Effector memory CD8-positive, alpha-beta T cell (primary cell): ENCODE results near the gene DNAJC9.

Source experiments
- ATAC-seq: fragments of 150-1000 bp; cut with Tn5 transposase; replicated peaks from 2 replicates; pipeline ENCODE4 v1.10.0; 2021; ENCODE audit warnings: mild to moderate bottlenecking, moderate library complexity
- DNase-seq, 3 experiments: peaks; one replicate each; pipeline ENCODE4 v3.0.0; 2021
- H3K27ac Mint-ChIP-seq, 2 donors: one replicate each; pipeline ENCODE4 v1.8.0; 2022; ENCODE audit warnings: mild to moderate bottlenecking in 2 of 2, mixed read lengths in 2 of 2, moderate library complexity in 2 of 2
- H3K27me3 Mint-ChIP-seq, 2 donors: one replicate each; pipeline ENCODE4 v1.8.0; 2022; ENCODE audit warnings: mixed read lengths in 2 of 2
- H3K36me3 Mint-ChIP-seq: one replicate; pipeline ENCODE4 v1.8.0; 2022; ENCODE audit warnings: mild to moderate bottlenecking, moderate library complexity, mixed read lengths; ENCODE audit not compliant: insufficient read depth
- H3K4me1 Mint-ChIP-seq, 2 donors: one replicate each; pipeline ENCODE4 v1.8.0; 2022; ENCODE audit warnings: low read depth in 2 of 2, mixed read lengths in 2 of 2
- H3K4me3 Mint-ChIP-seq, 2 donors: one replicate each; pipeline ENCODE4 v1.8.0; 2022; ENCODE audit warnings: mild to moderate bottlenecking in 2 of 2, mixed read lengths in 2 of 2, moderate library complexity in 2 of 2
- H3K9me3 Mint-ChIP-seq, 2 donors: one replicate each; pipeline ENCODE4 v1.8.0; 2022; ENCODE audit warnings: mixed read lengths in 2 of 2

Gene DNAJC9

DNA sequence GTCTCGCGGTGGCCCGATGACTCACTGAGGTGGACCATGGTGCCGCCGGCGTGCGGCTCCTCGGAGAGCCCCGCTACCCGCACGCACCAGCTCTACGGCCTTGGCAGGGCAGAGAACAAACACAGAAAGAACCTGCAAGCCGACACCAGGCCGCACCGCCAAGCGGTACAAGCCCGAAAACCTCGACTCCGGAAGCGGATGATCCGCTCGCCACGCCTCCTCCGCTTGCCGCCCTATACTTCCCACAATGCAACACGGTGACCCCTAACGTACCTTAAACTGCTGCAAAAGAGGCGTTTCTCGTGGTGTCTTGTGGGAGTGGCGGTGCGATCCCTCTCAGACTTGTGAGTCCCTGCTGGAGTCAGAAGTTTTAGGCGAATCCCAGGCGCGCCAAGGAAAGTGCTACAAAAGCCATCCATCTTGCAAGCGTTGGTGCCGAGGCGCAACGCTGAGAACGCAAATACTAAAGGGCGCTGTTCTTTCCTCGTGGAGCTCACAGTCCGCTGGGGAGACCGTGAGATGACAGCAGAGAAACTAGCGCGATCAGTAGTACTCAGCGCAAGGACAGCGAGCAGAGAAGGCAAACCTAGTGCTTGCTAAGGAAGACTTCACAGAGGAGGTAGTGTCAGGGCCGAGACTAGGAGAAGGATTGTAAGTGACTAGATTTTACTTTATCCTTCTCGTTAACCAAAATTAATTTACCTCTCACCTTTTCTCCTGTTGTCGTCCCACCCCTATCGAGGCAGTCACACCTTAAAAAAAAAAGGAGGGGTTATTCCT is 5.6 kb upstream of the DNAJC9 start, which contains the start of gene MRPS16:
Gene MRPS16, minus strand, starts transcription at position 200 of the 780 bp plus-strand sequence. Its CDS starts 162 bp downstream, at position 38.
- Mint-ChIP-seq H3K4me3 (peak within 1 kb of the TSS; percentile 98 to 99), H3K4me1 (peaks cover 19% of the 10 kb centered on the region in 2 donors), H3K36me3 (peaks cover 42% of the 10 kb centered on the region), H3K9me3 (no peaks in the 10 kb centered on the region), H3K27ac (peak within 1 kb of the TSS; percentile 96), H3K27me3 (no peaks in the 10 kb centered on the region)
- peak; percentile 92 to 95 (median 92) for DNase-seq
- ATAC-seq: peak; percentile 89

DNA sequence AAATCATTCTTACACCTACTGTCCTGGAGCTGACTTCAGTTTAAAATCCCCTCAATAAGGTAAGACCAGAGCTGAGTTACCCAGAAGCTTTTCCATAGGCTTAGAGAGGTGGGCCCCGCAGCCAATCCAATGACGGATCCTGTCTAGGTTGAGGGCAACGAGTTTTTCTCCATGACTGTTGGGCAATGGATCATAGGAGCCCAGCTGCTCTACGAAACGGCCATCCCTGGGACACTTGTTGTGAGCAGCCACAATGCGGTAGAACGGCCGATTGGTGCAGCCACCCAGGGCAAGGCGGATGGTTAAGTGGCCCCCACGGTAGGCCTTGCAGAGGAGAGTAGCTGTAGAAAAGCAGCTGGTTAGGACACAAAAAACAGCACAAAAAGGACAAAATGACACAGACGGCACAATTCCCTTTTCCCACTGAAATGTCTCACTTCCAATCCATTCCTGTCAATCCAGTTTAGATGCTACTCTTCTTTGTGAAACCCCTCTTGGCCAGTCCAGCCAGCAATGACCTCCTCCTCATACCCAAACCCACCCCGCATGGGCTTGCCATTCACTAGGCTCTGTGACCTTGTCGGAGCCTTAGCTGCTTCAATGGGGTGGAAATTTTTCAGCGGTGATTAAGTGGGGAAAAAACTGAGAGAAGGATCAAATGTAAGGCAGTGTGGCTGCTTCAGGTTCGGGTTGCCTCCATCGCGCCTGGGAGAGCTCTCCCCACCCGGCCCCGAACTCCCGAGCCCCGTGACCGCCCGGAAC is 4.8 kb upstream of the DNAJC9 start:
- DNase-seq: no peak
- H3K4me1 Mint-ChIP-seq: peaks cover 24% of the 10 kb centered on the region in 2 donors
- peaks cover 49% of the 10 kb centered on the region for H3K36me3 Mint-ChIP-seq

DNA sequence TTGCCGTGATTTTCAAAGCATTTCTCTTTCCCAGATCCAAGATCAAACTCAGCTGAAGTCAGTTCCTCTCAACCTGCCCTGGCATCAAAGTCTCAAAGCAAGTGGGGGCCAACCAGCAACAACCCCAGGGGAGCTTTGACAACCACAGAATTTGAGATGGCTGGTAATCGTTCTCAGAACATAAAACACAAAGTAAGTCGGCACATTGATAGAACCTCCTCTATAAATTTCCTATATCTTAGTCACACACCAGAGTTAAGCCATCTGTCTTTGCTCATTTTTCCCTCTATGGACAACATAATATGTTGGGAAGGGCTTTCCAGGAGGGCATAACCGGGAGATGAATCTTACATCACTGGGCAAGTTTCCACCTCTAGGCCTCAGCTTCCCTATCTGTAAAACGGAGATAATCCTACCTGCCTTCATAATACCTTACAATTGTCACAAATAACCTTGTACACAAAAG is 1.2 kb upstream of the DNAJC9 start:
- Mint-ChIP-seq H3K4me3 (no peak overlapping the region), H3K27me3 (no peaks in the 10 kb centered on the region), H3K27ac (peak overlapping the region in 1 of 2 donors; percentile 92), H3K9me3 (no peaks in the 10 kb centered on the region), H3K36me3 (peaks cover 73% of the 10 kb centered on the region), H3K4me1 (peaks cover 38 to 49% of the 10 kb centered on the region in 2 donors)
- ATAC-seq: no peak
- no peak for DNase-seq

More for the DNA sequence above, 4.8 kb upstream of the DNAJC9 start:
- Mint-ChIP-seq H3K27ac (peak overlapping the region; percentile 96), H3K27me3 (no peaks in the 10 kb centered on the region), H3K9me3 (no peaks in the 10 kb centered on the region), H3K4me3 (peak overlapping the region; percentile 98 to 99)
- ATAC-seq: no peak

DNA sequence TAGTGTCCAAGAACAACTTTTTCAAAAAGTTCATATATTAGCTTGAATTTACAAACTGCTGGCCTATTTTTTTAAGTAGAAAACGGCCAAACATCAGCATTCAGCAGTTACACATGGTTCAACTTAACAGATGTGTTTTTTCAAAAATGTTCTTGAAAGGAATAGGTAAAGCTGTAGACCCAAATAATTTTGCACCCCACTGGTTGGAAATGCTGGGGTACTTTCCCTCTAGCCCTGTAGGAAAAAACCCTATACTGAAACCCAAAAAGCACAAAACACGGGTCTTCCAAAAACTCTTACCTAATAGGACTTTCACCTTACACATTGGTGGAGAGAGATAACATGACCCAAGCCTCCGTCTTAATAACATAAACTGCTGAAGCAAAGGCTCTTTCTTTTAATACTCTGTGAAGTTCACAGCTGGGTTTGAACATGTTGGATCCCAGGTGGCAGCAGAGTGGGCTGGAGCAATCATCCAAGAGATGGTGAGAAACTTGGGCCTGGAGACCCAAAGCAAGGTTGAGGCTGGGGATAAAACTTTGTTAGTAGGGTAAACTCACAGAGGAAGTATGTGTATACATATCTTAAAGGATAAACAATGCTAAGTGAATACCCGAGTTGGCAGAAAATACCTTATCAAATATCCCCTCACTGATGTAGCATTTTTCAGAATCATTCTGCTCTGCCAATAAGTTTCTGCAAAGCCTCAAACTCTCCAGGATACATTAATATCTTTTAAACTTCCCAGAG is 629 bp upstream of the DNAJC9 start:
- Mint-ChIP-seq H3K27me3 (no peaks in the 10 kb centered on the region), H3K4me3 (peak overlapping the region; percentile 92 to 96), H3K27ac (peak overlapping the region; percentile 92 to 96), H3K9me3 (no peaks in the 10 kb centered on the region), H3K36me3 (peaks cover 77% of the 10 kb centered on the region), H3K4me1 (peaks cover 35 to 47% of the 10 kb centered on the region in 2 donors)
- ATAC-seq: no peak
- DNase-seq: no peak

DNA sequence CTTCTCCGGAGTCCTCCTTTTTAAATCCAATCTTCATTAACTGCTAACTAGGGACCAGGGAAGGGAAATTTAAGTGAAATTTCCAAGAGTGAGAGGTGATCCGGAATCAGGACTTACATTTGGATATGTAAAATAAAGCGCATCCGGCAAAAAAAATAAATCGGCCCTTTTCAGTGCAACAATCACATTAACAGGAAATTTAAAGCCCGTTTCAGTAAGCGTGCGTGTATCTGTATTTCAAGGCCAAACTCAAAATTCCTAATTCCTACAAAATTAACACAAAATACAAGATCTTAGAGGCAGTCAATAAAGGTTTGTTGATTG is 771 bp downstream of the DNAJC9 start:
- Mint-ChIP-seq H3K36me3 (peaks cover 70% of the 10 kb centered on the region), H3K27me3 (no peaks in the 10 kb centered on the region), H3K9me3 (no peaks in the 10 kb centered on the region), H3K27ac (peak overlapping the region; percentile 92 to 96), H3K4me1 (peaks cover 27 to 40% of the 10 kb centered on the region in 2 donors), H3K4me3 (peak overlapping the region; percentile 92 to 96)
- DNase-seq: no peak
- no peak for ATAC-seq

DNA sequence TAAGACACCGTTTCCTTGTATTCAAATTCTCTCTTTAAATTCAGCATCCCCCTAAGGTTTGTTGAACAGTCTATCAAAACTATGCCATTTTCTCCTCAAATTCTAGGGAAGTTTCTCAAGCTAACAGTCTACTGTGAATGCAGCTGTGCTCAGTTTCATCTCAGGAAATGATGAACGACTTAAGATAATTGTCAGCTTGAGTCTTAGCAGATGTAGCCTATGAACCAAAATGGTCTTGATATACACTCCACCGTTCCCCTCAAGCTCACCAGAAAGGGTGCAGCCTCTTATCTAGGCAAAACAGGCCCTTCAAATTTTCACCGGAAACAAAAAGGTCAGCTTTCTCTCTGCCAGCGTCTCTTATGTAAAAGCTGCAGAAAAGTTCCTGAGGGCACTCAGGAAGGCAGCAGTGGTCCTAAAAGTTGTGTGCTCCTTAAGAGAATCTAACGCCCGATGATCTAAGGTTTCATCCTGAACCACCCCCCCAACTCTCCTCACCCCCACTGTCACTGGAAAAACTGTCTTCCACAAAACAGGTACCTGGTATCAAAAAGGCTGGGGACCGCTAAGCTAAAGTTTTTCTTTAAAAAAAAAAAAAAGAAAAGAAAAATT is 2.1 kb downstream of the DNAJC9 start:
- Mint-ChIP-seq H3K27me3 (no peaks in the 10 kb centered on the region), H3K27ac (peak overlapping the region in 1 of 2 donors; percentile 81), H3K4me1 (peaks cover 25 to 31% of the 10 kb centered on the region in 2 donors), H3K9me3 (no peaks in the 10 kb centered on the region), H3K4me3 (peak overlapping the region in 1 of 2 donors; percentile 32), H3K36me3 (peaks cover 58% of the 10 kb centered on the region)
- no peak for ATAC-seq
- no peak for DNase-seq

DNA sequence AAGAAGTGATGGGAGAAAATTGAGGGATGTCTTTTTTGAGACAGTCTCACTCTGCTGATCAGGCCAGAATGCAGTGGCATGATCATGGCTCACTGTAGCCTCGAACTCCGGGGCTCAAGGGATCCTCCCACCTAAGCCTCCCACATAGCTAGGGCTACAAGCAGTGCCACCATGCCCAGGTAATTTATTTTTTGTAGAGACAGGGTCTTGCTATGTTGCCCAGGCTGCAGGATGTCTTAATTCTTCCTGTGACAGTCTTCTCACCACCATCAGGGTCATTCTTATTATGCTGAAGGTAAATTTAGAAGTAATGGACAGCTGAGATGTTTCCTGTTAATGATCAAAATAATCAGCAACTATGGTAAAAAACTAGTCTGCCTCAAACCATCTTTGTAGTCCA is 7.1 kb downstream of the DNAJC9 start:
- Mint-ChIP-seq H3K27me3 (no peaks in the 10 kb centered on the region), H3K4me3 (no peak overlapping the region), H3K4me1 (peaks cover 5 to 10% of the 10 kb centered on the region in 2 donors), H3K9me3 (no peaks in the 10 kb centered on the region), H3K36me3 (peaks cover 49% of the 10 kb centered on the region), H3K27ac (no peak overlapping the region)
- no peak for DNase-seq
- ATAC-seq: no peak

DNA sequence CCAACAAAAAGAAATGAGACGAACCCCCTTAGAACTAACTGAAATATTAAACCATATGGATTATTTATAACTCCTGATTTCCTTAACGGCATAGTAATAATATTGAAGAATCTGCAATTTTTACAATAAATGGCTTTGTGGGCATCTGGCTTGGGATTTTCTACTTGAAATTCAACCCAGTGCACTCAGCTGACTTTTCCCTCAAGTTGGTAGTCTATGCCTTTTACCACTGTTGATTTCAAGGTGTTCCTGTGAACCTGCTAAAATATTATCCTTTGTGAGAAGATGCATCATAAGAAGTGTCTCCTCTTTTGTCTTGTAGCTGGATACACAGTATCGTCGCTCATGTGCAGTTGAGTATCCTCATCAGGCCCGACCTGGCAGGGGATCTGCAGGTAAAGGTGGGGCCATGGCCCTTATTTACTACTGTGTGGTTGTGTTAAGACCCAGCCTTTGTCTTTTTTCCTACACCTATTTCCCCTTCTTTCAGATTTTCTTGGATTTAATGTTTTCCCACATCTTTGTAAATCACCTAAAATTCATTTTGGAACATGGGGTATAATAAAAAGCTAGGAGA is 8.0 kb downstream of the DNAJC9 start:
- Mint-ChIP-seq H3K4me1 (peaks cover 2% of the 10 kb centered on the region in 2 donors), H3K9me3 (no peaks in the 10 kb centered on the region), H3K36me3 (peaks cover 50% of the 10 kb centered on the region), H3K27me3 (no peaks in the 10 kb centered on the region), H3K4me3 (no peak overlapping the region), H3K27ac (no peak overlapping the region)
- no peak for ATAC-seq
- DNase-seq: no peak

DNA sequence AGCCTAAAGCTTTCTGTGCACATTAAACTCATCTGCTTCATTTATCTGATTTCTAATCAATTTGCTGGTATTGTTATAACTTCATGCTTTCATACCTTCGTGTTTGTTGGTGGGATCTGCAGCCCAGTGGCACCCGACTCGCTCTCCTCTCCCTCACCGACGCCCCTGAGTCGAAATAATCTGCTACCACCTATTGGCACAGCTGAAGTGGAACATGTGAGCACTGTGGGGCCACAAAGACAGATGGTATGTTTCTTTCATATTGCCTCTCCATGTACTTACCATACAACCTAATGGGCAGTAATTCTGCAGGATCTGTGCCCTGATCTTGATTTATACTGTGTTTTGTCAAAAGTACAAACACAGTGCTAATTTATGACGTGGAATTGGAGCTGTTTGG is 12.4 kb downstream of the DNAJC9 start:
- DNase-seq: no peak
- H3K9me3 Mint-ChIP-seq: no peaks in the 10 kb centered on the region
- peaks cover 33% of the 10 kb centered on the region for H3K36me3 Mint-ChIP-seq
- peak overlapping the region in 1 of 2 donors; percentile 44 for H3K27ac Mint-ChIP-seq
- no peaks in the 10 kb centered on the region for H3K27me3 Mint-ChIP-seq
- ATAC-seq: no peak
- H3K4me3 Mint-ChIP-seq: no peak overlapping the region
- H3K4me1 Mint-ChIP-seq: no peaks in the 10 kb centered on the region

DNA sequence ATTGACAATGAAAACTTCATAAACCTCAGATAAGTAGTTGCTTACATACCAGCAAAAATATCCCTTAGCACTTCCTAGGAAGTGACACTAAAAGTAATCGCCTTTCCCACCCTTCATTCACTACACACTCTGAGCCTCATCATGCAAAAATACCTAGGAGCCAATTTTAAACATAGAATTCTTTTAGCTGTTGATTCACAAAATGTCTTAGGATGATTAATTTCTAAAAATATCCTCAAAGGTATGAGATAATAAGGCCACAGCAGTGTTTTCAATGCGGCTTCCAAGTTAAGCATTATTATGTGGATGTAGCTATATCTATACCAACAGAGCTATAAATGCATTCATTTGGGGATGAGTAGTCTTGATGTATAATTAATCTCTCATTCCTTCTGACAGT is 13.2 kb downstream of the DNAJC9 start:
- H3K27ac Mint-ChIP-seq: peak overlapping the region in 1 of 2 donors; percentile 44

DNA sequence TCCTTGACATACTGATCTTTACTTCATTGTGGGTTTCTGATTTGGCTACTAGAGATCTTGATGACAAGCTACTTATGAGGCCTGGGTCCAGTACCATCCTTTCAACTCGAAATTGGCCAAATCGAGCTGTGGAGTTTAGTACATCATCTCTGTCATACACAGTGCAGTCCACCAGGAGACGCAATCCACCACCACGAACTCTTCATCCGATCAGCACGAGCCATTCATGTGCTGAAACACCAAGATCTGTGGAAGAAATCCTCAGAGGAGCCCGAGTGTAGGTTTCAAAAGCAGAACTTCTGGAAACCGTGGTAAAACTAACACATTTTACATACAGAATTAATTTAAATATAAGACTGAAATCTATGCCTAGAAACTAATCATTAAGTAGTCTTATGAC is 14.2 kb downstream of the DNAJC9 start:
- Mint-ChIP-seq H3K27ac (no peak overlapping the region), H3K9me3 (no peaks in the 10 kb centered on the region), H3K27me3 (no peaks in the 10 kb centered on the region), H3K4me3 (no peak overlapping the region), H3K36me3 (peaks cover 24% of the 10 kb centered on the region), H3K4me1 (no peaks in the 10 kb centered on the region)
- ATAC-seq: no peak
- DNase-seq: no peak

More for the DNA sequence above, 13.2 kb downstream of the DNAJC9 start:
- ATAC-seq (no peak), DNase-seq (no peak)
- no peaks in the 10 kb centered on the region for H3K4me1 Mint-ChIP-seq
- H3K4me3 Mint-ChIP-seq: no peak overlapping the region
- H3K9me3 Mint-ChIP-seq: no peaks in the 10 kb centered on the region
- no peaks in the 10 kb centered on the region for H3K27me3 Mint-ChIP-seq
- H3K36me3 Mint-ChIP-seq: peaks cover 25% of the 10 kb centered on the region

DNA sequence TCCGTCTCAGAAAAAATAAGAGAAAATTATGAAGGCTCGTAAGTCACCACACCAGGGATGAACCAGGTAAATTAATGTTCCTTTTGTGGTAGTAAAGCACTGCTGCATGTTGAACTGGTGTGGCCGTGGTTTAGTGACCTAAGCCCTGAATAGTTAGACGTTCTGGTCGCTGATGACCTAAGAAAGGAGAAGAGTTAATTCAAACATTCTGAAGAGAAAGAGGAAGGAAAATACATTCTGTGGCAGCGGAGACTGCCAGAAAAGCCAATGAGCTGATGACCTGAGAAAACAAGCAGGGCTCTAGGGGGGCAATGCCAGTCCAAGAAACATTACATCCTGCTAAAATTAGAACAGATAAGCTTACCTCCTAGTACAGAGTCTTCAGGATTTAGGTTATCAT is 17.5 kb downstream of the DNAJC9 start:
- ATAC-seq: no peak
- H3K4me1 Mint-ChIP-seq: no peaks in the 10 kb centered on the region
- no peaks in the 10 kb centered on the region for H3K9me3 Mint-ChIP-seq
- DNase-seq: no peak
- H3K4me3 Mint-ChIP-seq: no peak overlapping the region
- H3K27ac Mint-ChIP-seq: no peak overlapping the region
- H3K36me3 Mint-ChIP-seq: peaks cover 9% of the 10 kb centered on the region
- H3K27me3 Mint-ChIP-seq: no peaks in the 10 kb centered on the region

DNA sequence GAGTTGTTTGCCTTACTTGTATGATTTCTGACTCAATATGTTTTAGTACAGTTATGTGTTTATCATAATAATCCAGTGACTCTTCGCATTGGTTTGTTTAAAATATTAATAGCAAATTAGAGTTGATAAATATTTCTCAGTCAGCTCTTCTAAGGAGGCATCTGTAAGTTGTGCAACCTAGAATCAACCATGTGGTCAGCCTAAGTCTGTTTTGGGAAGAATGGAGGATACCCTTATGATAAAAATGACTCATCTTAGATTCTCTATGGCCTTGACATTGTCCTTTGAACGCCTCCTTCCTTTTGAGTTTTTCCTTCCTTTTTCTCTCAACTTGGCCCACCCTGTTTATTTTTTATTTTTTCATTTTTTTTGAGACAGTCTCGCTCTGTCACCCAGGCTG is 18.8 kb downstream of the DNAJC9 start:
- DNase-seq: no peak
- no peak overlapping the region for H3K4me3 Mint-ChIP-seq
- no peaks in the 10 kb centered on the region for H3K4me1 Mint-ChIP-seq
- no peaks in the 10 kb centered on the region for H3K27me3 Mint-ChIP-seq
- peaks cover 3% of the 10 kb centered on the region for H3K36me3 Mint-ChIP-seq
- H3K9me3 Mint-ChIP-seq: no peaks in the 10 kb centered on the region
- peak overlapping the region in 1 of 2 donors; percentile 87 for H3K27ac Mint-ChIP-seq
- no peak for ATAC-seq
